GM10266 (cell line): Measurements from ENCODE around the gene RBM23.
A peak's percentile ranks its signal among the peaks of the same experiment; 100 is the strongest.
"Not testable (repeated sequence)": the region's sequence is repeated elsewhere in the genome, so short reads cannot be mapped to it uniquely, and the experiment has no call there.

Experiments
- DNase-seq: peaks from one replicate; pipeline ENCODE4 v3.0.0; 2012; ENCODE audit errors: extremely low spot score
- TF ChIP-seq, protein P1 (sequence below): IDR thresholded peaks from 2 replicates; pipeline ENCODE4 v1.5.1; 2012; ENCODE audit warnings: mild to moderate bottlenecking, low read depth; ENCODE audit not compliant: control insufficient read depth, insufficient read depth; ENCODE audit errors: missing control alignments

The RBM23 gene

DNA sequence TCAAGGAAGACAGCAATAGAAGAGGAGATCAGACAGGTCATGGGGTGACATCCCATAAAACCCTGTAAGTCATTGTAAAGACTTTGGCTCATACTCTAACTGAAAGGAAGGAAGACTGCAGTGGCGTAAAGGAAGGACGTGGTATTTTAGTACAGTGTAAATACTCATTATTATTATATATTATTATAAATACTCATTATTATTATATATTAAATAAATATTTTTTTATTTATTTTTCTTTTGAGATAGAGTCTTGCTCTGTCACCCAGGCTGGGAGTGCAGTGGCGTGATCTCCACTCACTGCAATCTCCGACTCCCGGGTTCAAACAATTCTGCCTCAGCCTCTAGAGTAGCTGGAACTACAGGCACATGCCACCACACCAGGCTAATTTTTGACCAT lies 62.5 kb downstream of the RBM23 start:
- TF ChIP-seq, protein P1, sequence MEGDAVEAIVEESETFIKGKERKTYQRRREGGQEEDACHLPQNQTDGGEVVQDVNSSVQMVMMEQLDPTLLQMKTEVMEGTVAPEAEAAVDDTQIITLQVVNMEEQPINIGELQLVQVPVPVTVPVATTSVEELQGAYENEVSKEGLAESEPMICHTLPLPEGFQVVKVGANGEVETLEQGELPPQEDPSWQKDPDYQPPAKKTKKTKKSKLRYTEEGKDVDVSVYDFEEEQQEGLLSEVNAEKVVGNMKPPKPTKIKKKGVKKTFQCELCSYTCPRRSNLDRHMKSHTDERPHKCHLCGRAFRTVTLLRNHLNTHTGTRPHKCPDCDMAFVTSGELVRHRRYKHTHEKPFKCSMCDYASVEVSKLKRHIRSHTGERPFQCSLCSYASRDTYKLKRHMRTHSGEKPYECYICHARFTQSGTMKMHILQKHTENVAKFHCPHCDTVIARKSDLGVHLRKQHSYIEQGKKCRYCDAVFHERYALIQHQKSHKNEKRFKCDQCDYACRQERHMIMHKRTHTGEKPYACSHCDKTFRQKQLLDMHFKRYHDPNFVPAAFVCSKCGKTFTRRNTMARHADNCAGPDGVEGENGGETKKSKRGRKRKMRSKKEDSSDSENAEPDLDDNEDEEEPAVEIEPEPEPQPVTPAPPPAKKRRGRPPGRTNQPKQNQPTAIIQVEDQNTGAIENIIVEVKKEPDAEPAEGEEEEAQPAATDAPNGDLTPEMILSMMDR = no peak
- no peak for DNase-seq

DNA sequence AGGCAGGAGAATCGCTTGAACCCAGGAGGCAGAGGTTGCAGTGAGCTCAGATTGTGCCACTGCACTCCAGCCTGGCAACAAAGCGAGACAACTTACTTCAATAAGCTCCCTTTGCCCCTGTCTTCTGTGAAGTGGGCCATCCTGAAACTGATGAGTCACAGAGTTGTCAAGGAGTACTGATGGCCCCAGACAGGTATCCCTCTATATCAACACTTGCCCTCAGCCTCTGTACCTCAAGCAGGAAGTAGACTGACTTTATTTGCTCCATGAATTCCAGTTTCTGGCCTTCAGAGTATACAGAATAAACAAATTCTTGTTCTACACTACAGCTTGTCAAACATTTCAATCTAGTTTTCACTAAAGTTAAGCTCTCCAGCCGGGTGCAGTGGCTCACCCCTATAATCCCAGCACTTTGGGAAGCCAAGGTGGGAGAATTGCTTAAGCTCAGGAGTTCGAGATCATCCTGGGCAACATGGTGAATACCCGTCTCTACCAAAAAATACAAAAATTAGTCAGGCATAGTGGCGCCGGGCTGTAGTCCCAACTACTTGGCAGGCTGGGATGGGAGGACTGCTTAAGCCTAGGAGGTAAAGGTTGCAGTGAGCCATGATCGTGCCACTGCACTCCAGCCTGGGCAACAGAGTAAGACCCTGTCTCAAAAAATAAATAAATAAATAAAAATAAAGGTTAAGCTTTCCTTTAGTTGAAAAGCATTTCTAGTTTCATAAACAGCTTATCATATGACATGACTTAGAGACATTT lies 63.8 kb downstream of the RBM23 start:
- DNase-seq = no peak
- TF ChIP-seq, protein P1 = no peak

DNA sequence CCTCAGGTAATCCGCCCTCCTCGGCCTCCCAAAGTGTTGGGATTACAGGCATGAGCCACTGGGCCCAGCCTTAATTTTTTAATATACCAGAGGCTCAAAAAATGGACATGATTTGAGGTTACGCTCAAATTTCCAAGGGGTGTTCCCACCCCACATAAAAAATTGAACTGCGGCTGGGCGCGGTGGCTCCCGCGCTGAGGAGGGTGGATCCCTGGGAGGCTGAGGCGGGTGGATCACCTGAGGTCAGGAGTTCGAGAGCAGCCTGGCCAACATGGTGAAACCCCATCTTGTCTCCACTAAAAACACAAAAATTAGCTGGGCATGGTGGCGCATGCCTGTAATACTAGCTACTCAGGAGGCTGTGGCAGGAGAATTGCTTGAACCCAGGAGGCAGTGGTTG lies 64.7 kb downstream of the RBM23 start:
- DNase-seq = not testable (repeated sequence)

DNA sequence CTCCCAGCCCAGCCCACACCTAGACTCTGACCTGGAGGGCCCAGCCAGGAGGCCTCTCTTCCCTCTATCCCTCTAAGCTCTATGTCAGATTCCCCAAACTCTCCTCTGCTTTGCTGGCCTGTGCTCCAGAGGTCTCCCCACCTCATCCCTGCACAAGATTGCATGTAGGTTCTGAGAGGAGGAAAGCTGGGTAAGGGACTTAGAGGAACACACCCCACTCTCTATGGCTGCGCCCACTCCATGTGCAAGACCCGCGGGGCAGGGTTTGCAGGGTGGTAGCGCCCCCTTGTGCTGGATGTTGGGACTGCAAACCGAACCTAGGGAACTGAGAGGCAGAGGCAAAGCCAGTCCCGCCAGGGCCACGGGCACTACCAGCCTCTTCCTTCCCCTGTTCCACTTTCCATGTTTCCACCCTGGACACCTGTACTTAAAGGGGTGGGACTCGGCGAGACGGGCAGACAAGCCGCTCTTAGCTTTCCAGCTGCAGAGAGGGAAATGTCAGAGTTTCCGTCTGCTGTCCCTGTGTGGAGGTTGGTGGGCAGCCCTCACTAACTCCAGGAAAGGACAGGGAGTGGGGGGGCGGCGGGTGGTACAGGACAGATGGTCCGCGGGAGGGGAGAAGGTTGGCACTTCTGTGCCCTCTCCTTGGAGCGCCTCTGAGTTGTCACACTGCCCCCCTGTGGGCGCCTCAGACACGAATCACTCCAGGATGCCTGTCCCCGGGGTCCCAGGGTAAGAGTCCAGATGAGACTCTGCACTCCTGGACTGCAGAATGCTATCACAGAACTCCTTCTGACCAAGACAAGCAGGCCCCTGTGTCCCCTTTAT lies 65.8 kb downstream of the RBM23 start:
- TF ChIP-seq, protein P1 = peak; percentile 95
- DNase-seq = peak; percentile 84

DNA sequence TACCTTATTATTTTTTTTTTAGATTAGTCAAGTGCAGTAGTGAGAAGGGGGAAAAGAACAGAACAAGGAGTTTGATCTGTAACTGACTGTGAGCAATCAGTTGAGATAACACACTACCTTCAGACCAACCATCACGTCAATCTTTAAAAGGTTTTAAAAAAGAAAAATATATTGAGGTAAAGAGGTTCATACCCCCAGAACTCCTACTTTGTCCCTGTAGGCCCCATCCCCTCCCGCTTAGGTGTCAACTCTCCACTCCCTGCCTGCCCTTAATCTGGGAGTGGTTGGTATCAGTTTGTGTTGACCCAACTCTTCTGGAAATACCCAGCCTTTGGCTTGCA lies 66.4 kb downstream of the RBM23 start:
- TF ChIP-seq, protein P1 = no peak
- no peak for DNase-seq

DNA sequence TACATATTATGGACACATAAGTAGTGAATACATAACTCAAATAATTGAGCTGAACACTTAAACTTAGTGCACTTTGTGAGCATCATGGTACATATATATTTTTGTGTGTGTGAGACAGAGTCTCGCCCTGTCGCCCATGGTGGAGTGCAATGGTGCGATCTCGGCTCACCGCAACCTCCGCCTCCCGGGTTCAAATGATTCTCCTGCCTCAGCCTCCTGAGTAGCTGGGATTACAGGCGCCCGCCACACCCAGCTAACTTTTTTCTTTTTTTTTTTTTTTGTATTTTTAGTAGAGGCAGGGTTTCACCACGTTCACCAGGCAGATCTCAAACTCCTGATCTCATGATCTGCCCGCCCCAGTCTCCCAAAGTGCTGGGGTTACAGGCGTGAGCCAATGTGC lies 66.8 kb downstream of the RBM23 start:
- DNase-seq = not testable (repeated sequence)

DNA sequence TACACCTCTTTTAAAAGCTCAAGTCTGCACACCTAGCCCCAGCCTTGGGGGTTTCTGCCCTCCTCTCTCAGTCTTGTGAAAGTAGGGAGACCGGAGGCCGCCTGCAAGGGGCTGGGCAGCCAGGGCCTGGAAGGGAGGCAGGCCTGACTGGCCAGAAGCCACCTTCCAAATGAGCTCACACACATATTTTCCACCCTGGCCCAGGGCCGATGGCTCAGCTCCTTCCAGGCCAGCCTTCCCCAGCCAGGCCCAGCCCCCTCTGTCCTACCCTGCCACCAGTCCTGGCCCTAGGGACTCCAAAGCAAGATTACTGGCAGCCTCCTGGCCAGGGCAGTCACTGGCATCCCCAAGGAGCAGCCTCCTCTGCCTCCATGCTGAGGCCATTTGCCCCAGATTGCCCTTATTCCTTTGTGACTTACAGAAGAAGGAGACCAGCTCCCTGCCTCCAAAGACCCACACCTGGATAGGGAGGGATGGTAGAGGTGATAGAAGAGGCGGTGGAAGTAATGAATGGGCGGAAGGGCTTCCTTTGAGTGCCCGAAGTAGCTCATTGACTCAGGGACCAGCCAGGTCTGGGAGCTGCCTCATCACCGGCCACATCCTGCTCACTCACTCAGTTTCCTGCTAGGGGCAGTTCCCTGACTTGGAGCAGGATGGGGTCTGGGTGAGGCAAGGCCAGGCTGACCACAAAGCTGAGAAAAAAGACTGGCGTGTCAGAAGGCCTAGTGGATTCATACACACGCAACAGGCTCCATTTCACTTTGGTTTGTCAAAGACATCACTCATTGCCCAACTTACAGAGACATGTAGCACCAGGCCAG lies 67.8 kb downstream of the RBM23 start:
- DNase-seq = no peak
- TF ChIP-seq, protein P1 = no peak
